GM23248 (cell line): ENCODE measurements around the gene RPL35.

Experiments
- EZH2 ChIP-seq: fragments of 200-600 bp; sonication (generic); IDR thresholded peaks from 2 replicates; pipeline ENCODE4 v1.6.1; 2018; ENCODE audit warnings: antibody characterized with exemption, mild to moderate bottlenecking; ENCODE audit not compliant: insufficient read depth, poor library complexity, severe bottlenecking
- EZH2phosphoT487 ChIP-seq: fragments of 200-600 bp; sonication (generic); IDR thresholded peaks from 2 replicates; pipeline ENCODE4 v1.6.1; 2018; ENCODE audit warnings: antibody characterized with exemption, moderate library complexity, mild to moderate bottlenecking, low read depth; ENCODE audit not compliant: insufficient read depth

DNA sequence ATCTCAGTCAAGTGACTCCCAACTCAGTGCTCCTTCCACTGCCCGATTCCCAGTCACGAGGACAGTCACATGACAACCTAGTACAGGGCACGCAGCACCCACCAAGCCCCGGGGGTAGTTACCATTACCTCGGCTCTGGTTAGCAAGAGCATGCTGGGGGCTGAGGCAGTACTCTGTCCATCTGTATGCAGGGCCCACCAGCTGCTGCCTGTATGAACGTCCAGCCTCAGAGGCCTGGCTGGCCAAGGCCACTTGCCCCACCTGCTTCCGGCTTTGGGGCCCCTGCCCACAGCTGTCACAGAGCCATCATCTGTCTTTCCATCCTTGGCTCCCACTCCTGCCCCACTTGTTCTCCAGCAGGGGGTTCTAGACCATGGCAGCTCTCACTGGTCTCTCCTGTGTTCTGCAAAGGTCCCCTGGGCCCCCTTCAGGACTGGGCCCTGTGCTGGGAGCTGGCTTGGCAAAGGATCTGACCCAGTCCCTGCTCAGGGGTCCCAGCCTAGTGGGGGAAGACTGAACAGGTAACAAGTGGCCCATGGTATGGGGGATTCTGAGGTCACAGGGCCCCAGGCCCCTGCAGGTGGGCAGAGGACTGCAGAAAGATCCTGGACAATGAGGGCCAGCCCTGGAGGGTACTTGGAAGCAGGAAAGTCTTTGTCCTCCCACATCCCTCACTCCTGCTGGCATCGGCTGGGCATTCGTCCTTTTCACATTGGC lies 3.3 kb downstream of the RPL35 start:
- TF ChIP-seq EZH2phosphoT487 = no peak
- TF ChIP-seq EZH2 = no peak
